Esophagus squamous epithelium (tissue), 4 donors: ENCODE data around the gene SERPINA1.

Experiments used
- POLR2A ChIP-seq, 4 donors: fragments of 450-650 bp; IDR thresholded peaks; one replicate each; pipeline ENCODE4 v1.6.1; 2017; ENCODE audit warnings: antibody characterized with exemption in 4 of 4, mild to moderate bottlenecking in 4 of 4, moderate library complexity in 3 of 4
- TF ChIP-seq, protein P1 (sequence below), 6 experiments: fragments of 450-650 bp in 4 of 6; fragments of 200-600 bp in 2 of 6; sonication (generic) in 2 of 6; IDR thresholded peaks; one replicate each; pipeline ENCODE4 v1.5.1; 2016 to 2019; ENCODE audit warnings: antibody characterized with exemption in 6 of 6, mild to moderate bottlenecking in 4 of 6, moderate library complexity in 4 of 6

DNA sequence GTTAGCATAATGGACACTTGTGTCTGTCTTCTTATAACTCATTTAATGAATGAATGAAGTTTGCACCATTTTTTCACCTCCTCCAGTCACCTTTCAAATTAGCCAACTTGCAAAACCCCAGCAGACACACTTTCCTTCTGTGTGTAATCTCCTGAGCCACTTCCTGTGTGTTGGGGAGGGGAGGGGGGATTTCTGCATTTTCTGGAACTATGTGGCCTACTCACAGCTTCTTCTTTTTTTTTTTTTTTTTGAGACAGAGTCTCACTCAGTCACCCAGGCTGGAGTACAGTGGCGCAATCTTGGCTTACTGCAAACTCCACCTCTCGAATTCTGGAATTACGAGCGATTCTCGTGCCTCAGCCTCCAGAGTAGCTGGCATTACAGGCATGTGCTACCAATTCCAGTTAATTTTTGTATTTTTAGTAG lies 4.1 kb upstream of the SERPINA1 start:
- TF ChIP-seq, protein P1, sequence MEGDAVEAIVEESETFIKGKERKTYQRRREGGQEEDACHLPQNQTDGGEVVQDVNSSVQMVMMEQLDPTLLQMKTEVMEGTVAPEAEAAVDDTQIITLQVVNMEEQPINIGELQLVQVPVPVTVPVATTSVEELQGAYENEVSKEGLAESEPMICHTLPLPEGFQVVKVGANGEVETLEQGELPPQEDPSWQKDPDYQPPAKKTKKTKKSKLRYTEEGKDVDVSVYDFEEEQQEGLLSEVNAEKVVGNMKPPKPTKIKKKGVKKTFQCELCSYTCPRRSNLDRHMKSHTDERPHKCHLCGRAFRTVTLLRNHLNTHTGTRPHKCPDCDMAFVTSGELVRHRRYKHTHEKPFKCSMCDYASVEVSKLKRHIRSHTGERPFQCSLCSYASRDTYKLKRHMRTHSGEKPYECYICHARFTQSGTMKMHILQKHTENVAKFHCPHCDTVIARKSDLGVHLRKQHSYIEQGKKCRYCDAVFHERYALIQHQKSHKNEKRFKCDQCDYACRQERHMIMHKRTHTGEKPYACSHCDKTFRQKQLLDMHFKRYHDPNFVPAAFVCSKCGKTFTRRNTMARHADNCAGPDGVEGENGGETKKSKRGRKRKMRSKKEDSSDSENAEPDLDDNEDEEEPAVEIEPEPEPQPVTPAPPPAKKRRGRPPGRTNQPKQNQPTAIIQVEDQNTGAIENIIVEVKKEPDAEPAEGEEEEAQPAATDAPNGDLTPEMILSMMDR (IDR thresholded peaks at IDR 0.05): no peak
- TF ChIP-seq POLR2A (IDR thresholded peaks at IDR 0.05): no peak
